HG03457 (cell line): ENCODE results near the gene GALM.
"Not testable (repeated sequence)": the region's sequence is repeated elsewhere in the genome, so short reads cannot be mapped to it uniquely, and the experiment has no call there.

Experiments
- ATAC-seq: cut with Tn5 transposase; IDR thresholded peaks from one replicate; pipeline ENCODE4 v1.9.1; 2021; ENCODE audit warnings: moderate number of reproducible peaks; ENCODE audit not compliant: unreplicated experiment

GALM gene

GRCh38 chr2:38737000-38737698, 71.2 kb downstream of the GALM start:
- ATAC-seq, result not testable (repeated sequence)

GRCh38 chr2:38737925-38738324, 72.0 kb downstream of the GALM start:
- ATAC-seq, result no peak

- no peak for ATAC-seq
These were observed 73.6 kb downstream of the GALM start for GRCh38 chr2:38739524-38739923.

GRCh38 chr2:38740851-38741731, 75.2 kb downstream of the GALM start:
- ATAC-seq, result no peak

- no peak for ATAC-seq
These were observed 77.1 kb downstream of the GALM start for GRCh38 chr2:38742797-38743559.

GRCh38 chr2:38743672-38744398, 77.9 kb downstream of the GALM start:
- ATAC-seq, result no peak

- ATAC-seq, result no peak
These were observed 78.5 kb downstream of the GALM start for GRCh38 chr2:38744399-38744780.

- ATAC-seq, result no peak
These were observed 79.4 kb downstream of the GALM start for GRCh38 chr2:38745267-38745666.

- no peak for ATAC-seq
These were observed 81.1 kb downstream of the GALM start for GRCh38 chr2:38747007-38747424.

- ATAC-seq, result no peak
These were observed 81.9 kb downstream of the GALM start for GRCh38 chr2:38747819-38748218.

- no peak for ATAC-seq
These were observed 82.5 kb downstream of the GALM start for GRCh38 chr2:38748391-38748790.

GRCh38 chr2:38748943-38749804, 83.3 kb downstream of the GALM start:
- ATAC-seq, result no peak

GRCh38 chr2:38750011-38750890, 84.3 kb downstream of the GALM start:
- ATAC-seq, result peak; percentile 15

- ATAC-seq, result peak; percentile 74
These were observed 85.1 kb downstream of the GALM start, which contains the start of gene SRSF7 for GRCh38 chr2:38750891-38751595. Gene SRSF7, minus strand, starts transcription at chr2:38751361. Its CDS starts 105 bp downstream, at chr2:38751256.

GRCh38 chr2:38751596-38752410, 85.9 kb downstream of the GALM start:
- ATAC-seq, result peak; percentile 16

GRCh38 chr2:38754049-38754448, 88.1 kb downstream of the GALM start:
- no peak for ATAC-seq

GRCh38 chr2:38754506-38754905, 88.6 kb downstream of the GALM start:
- no peak for ATAC-seq
